Tibial nerve (tissue), 4 donors: Measurements from ENCODE around the gene SPPL2B.

Experiments
- CTCF ChIP-seq, 5 experiments: fragments of 200-600 bp in 3 of 5; fragments of 450-650 bp in 2 of 5; sonication (generic) in 3 of 5; IDR thresholded peaks; one replicate each; pipeline ENCODE4 v1.5.1; 2016 to 2019; ENCODE audit warnings: antibody characterized with exemption in 5 of 5, mild to moderate bottlenecking in 3 of 5, moderate library complexity in 2 of 5
- EP300 ChIP-seq, 2 donors: sonication (generic); formaldehyde crosslinking; IDR thresholded peaks; one replicate each; pipeline ENCODE4 v1.6.1; 2017; ENCODE audit warnings: antibody characterized with exemption in 2 of 2, mild to moderate bottlenecking in 1 of 2
- POLR2A ChIP-seq, 2 donors: fragments of 450-650 bp; IDR thresholded peaks; one replicate each; pipeline ENCODE4 v1.6.1; 2017; ENCODE audit warnings: antibody characterized with exemption in 2 of 2, mild to moderate bottlenecking in 2 of 2, moderate library complexity in 2 of 2

- TF ChIP-seq POLR2A (IDR thresholded peaks at IDR 0.05) (no peak), CTCF (IDR thresholded peaks at IDR 0.05) (no peak), EP300 (IDR thresholded peaks at IDR 0.05) (no peak)
Observed at GRCh38 chr19:2357279-2358206, 29.1 kb downstream of the SPPL2B start.
